Stimulated activated CD4-positive, alpha-beta T cell treated with anti-CD3 and anti-CD28 coated beads, Interleukin-1b, Interleukin-23, amount 100 ng/mL, for 24 hours (primary cell): Measurements from ENCODE around the gene FLYWCH2.

ENCODE experiments used
- DNase-seq, 4 experiments: peaks; one replicate each; pipeline ENCODE4 v3.0.0-alpha.2; 2020; ENCODE audit warnings: low read depth in 4 of 4, low spot score in 1 of 4

Gene FLYWCH2

GRCh38 chr16:2881783-2882649 is 999 bp upstream of the FLYWCH2 start:
- DNase-seq, result peak in 1 of 4 experiments; percentile 13

DNA sequence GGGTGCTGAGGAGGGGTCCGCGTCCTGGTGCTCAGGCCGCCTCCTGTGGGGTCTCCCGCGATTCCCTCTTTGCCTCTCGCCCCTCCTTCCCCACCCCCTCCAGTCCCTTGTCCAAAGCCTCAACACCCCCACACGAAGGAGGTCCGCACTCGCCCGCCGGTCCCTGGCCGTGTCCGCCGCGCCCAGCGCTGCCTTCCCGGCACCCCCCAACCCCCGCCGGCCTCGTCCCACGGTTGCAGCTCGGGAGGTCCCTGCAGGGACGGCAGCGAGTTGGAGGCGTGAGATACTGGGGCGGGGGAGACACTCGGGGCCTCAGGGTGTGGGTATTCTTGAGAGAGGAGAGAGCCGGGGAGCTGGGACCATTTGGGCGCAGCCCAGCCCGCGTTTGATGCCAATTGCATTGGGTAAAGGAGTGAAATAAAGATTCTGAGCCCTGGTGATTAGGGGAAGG is 468 bp downstream of the FLYWCH2 start:
- no peak for DNase-seq

GRCh38 chr16:2884041-2884451 is 1.0 kb downstream of the FLYWCH2 start:
- DNase-seq, result no peak

GRCh38 chr16:2894231-2894630 is 11.2 kb downstream of the FLYWCH2 start:
- no peak for DNase-seq

DNA sequence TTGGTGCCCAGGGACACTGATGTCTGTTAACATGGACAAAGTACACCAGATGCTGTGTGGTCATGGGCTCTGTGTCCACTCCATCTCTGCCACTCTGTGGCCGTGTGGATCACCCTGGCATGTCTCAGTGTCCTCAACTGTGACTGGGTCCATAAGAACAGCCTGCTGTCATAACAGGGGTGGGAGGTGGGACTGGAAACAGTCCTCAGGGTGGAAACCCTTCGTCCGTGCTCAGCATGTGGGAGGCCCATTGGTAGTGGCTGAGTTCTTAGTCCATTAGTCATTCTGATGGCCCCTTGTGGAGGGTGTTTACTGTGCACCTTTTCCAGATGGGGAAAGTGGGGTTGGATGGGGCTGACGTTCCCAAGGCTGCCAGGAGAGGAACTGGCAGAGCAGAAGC is 12.8 kb downstream of the FLYWCH2 start:
- DNase-seq, result no peak

DNA sequence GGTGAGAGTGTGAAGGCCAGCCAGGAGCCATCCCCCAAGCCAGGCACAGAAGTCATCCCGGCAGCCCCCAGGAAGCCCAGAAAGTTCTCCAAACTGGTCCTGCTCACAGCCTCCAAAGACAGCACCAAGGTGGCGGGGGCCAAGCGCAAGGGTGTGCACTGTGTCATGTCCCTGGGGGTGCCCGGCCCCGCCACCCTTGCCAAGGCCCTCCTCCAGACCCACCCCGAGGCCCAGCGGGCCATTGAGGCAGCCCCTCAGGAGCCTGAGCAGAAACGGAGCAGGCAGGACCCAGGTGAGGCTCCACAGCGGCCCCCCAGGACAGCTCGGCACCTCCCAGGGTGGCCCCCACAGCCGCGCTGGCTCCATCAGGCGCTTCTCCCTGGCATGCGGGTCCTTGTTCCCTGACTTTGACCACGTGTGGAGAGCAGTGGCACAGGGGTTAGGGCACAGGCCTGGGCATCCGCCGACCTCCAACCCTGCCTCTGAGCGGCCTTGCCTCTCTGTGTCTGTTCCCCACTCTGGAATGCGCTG is 13.5 kb downstream of the FLYWCH2 start:
- no peak for DNase-seq

GRCh38 chr16:2897110-2897509 is 14.1 kb downstream of the FLYWCH2 start:
- DNase-seq, result no peak

GRCh38 chr16:2898831-2899563 is 16.0 kb downstream of the FLYWCH2 start:
- DNase-seq, result no peak

DNA sequence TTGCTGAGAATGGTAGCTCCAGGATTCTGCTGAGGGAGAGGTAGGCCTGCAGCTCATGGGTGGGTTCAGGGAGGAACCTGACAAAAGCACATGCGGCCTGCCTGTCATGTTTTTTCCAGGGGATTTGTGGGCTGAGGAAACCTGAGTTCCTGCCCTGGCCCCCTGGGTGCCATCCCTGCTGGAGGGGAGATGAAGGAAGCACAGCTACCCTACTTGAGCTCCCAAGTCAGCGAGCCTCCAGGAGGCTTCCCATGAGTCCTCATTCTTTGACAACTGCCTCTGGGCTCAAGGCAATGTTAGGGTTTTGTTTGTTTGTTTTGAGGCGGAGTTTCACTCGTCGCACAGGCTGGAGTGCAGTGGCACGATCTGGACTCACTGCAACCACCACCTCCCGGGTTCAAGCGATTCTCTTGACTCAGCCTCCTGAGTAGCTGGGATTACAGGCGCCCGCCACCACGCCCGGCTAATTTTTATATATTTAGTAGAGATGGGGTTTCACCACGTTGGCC is 16.6 kb downstream of the FLYWCH2 start:
- no peak for DNase-seq

DNA sequence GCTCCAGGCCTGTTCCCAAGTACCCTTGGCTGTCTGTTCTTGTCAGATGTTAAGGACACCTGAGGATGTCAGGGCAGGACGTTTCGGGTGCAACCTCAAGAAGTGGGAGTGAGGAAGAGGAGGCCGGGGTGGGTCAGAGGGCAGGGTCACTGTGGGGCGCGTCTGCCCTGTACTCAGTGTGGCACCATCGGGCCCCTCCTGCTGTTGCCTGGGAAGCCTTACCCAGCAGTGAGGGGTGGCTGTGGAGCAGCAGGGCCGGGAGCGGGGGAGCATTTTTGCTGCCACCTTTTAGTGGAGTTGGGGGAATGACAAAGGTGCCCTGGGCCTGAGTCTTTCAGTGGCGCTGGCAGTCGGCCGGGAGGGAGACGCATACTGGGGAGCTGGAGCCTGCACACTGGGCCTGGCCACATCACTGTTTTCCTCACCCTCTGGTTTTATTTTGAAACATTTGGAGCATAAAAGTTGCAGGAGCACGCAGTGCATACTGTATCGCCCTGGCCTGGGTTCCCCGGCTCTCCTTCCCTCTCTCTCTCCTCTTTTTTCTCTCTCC is 17.6 kb downstream of the FLYWCH2 start:
- no peak for DNase-seq

- DNase-seq, result no peak
These were observed 19.5 kb downstream of the FLYWCH2 start for GRCh38 chr16:2902337-2903130.

DNA sequence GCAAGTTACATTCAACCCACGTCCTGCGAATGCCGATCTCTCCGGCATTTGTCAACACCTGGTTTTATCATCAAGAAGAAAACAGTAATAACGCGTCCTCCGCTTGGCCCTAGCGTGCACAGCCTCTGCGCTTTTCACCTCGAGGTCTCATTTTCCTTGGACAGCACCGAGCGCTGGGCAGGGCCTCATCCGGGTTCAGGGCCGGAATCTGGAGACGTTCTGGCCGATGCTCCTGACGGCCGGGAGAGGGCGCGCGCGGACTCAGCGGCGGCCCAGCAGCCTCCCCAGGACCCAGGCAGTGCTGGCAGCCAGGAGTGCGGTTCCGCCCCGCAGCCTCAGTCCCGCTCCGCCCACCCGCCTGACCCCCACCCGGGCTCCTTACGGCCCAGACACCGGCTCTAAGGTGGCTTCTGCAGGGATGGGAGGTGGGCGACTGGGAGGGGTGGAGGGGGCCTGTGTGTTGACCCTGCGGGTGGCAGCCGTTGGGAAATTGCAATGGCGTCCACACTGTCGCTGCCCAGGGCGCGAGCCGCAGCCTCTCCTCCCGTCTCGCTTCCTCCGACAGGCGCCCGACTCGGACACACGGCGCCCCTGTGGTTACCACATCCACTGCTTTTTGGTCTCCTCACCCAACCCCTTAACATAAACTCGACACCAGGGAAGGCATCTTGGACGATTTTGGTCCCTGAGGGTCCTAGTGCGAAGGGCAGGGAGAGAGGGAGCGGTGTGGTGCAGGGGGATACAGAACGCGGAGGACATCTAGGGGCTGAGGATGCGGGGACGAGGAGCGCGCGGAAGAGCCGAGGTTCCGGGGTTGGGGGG is 21.3 kb downstream of the FLYWCH2 start:
- peak; percentile 55 to 65 (median 60) for DNase-seq

DNA sequence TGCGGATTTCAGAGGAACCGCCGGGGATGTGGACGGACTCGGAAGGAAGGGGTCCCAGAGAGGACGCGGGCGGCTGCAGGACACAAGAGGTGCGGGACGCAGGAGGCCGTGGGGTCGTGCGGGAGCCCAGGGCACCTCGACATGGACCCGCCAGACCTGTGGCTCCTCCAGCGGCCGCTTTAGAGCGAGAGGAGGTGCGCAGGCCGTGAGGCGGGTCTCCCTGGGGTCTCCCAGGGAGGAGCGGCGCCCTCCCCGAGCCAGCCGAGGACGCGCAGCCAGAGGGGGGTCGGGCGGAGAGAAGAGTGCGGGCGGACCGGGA is 21.9 kb downstream of the FLYWCH2 start:
- DNase-seq, result no peak

DNA sequence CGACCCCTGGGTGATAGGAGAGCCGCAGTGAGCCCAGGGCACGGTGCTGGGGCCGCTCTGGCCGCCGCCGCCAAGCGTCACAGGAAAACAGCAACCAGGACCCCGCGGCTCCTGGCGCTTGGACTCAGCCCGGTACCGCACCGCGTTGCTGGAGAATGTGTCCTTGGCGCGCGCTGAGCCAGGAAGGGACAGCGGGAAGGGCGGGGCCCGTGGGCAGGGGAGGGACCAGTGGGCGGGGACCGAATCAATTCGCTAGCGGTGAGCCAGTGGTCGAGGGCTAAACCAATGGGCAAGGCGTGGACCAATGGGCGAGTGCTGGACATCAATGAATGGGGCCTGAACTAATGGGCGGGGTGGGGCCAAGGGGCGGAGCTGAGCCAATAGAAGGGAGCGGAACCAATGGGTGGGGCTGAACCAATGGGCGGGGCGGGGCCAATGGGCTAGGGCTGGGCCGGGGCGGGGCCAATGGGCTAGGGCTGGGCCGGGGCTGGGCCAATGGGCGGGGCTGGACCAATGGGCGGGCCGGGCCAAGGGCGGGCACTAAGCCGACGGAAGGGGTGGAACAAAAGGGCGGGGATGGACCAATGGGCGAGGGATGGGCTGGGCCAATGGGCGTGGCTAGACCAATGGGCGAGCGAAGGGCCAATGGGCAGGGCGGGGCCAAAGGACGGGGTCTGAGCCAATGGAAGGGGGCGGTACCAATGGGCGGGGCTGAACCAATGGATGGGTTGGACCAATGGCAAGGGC is 22.4 kb downstream of the FLYWCH2 start:
- DNase-seq, result peak; percentile 83 to 98 (median 92)

DNA sequence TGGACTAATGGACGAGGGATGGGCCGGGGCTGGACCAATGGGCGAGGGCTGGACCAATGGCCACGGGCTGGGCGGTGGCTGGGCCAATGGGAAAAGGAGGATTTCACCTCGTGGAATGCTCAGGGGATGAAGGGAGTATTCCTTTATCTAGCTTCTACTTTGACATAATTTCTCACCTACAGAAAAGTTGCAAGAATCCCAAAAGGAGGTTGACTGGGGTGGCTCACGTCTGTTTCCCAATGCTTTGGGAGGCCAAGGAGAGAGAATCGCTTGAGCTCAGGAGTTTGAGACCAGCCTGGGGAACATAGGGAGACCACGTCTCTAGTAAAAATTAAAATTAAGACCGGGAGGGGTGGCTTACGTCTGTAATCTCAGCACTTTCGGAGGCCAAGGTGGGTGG is 23.0 kb downstream of the FLYWCH2 start:
- no peak for DNase-seq

DNA sequence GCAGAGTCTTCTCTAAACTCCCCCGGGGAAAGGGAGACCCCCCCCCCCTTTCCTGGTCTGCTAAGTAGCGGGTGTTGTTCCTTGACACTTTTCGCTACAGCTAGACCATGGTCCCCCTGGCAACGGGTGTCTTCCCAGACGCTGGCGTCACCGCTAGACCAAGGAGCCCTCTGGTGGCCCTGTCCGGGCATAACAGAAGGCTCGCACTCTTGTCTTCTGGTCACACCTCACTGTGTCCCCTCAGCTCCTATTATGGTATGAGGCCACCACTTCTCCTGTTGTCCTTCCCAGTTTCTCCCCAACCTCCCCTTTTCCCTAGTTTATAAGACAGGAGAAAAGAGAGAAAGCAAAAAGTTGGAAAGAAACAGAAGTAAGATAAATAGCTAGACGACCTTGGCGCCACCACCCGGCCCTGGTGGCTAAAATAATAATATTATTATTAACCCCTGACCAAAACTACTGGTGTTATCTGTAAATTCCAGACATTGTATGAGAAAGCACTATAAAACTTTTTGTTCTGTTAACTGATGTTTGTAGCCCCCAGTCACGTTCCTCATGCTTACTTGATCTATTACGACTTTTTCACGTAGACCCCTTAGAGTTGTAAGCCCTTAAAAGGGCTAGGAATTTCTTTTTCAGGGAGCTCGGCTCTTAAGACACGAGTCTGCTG is 24.2 kb downstream of the FLYWCH2 start:
- peak in 2 of 4 experiments; percentile 19 to 32 for DNase-seq

GRCh38 chr16:2910441-2910969 is 27.5 kb downstream of the FLYWCH2 start:
- no peak for DNase-seq

GRCh38 chr16:2911638-2912329 is 28.8 kb downstream of the FLYWCH2 start, which contains the start of gene FLYWCH1:
Gene FLYWCH1, plus strand, starts transcription at chr16:2911931. Its CDS starts 17,755 bp downstream, at chr16:2929686.
- DNase-seq, result peak; percentile 98 to 99 (median 98)
